ENCODE data around the gene CABS1. TPM values are rescaled to one million over a fixed set of nuclear protein-coding genes. Genes with fewer than 3 reads are reported as not detected.

The CABS1 gene
- total and polyA plus RNA-seq, 2 of the 8 experiments (the other 6 are each of a cell fraction or from before 2014, with no cell fraction given) = 0.03 TPM; not detected in 1

DNA sequence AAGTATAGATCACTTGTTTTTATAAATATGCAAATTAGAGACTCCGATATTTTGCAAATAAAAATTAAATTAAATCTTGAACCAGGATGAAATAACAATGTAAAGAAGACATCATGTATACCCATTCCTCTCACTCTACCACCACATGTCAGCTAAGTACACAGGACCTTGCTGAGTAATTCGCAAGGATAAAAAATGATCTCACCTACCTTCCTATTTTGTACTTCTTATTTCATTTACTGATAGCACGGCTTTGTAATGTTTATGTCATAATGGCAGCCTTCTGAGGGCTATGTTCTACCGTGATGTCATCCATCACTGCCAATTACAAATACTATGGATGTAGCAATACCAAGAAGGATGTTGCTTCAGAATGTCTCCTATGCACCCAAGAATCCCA lies 37.2 kb downstream of the CABS1 start:
- POLR2A ChIA-PET (ENCODE audit: partially characterized antibody) = no interaction called here
- no peak for TF ChIP-seq CHD7 (IDR thresholded peaks at IDR 0.05; ENCODE audit: insufficient replicate concordance, low read length)

More for the DNA sequence above, 37.2 kb downstream of the CABS1 start:
- no peak overlapping the region for H2AK5ac ChIP-seq (ENCODE audit: low read depth, low read length)
- H3K27me3 ChIP-seq (replicated peaks in 1 of 4; ENCODE audit: control insufficient read depth in 3 of 4, extremely low read depth in 1 of 4, insufficient read depth in 3 of 4, low read length in 3 of 4) = no peaks in the 10 kb centered on the region
- no peak overlapping the region for H2AFZ ChIP-seq (ENCODE audit: low read length)
- 92% methylated on average over 4 of the region's 4 CpGs; no CpG with 5 or more reads in 1 of the 2 experiments for WGBS, 2 experiments (ENCODE audit: extremely low coverage in 1 of 2, insufficient coverage in 1 of 2, insufficient read length in 1 of 2, insufficient replicate concordance in 2 of 2, low coverage in 1 of 2, low lambda C conversion rate in 2 of 2, missing lambda C conversion rate in 1 of 2)
- H3K79me2 ChIP-seq (ENCODE audit: control insufficient read depth in 1 of 2, insufficient read depth in 2 of 2, low read length in 2 of 2) = no peaks in the 10 kb centered on the region
- H3K56ac ChIP-seq (replicated peaks; ENCODE audit: insufficient read length, low read depth, low read length) = no peak overlapping the region
- H3K23me2 ChIP-seq (ENCODE audit: low read depth, low read length) = no peaks in the 10 kb centered on the region
- no peaks in the 10 kb centered on the region for H3K79me1 ChIP-seq (ENCODE audit: low read depth, low read length)
- H4K91ac ChIP-seq (replicated peaks; ENCODE audit: insufficient read length, low read length) = no peak overlapping the region
- H2BK120ac ChIP-seq (replicated peaks; ENCODE audit: low read depth, low read length) = no peak overlapping the region
- no peak overlapping the region for H3K4me2 ChIP-seq (ENCODE audit: insufficient read depth in 1 of 2, low read depth in 2 of 2, low read length in 2 of 2)
- H3K27ac ChIP-seq (ENCODE audit: low read depth, low read length) = no peak overlapping the region
- no peak for DNase-seq (ENCODE audit: low read depth in 1 of 2, low spot score in 2 of 2)
- no peak overlapping the region for H3K9ac ChIP-seq (replicated peaks in 1 of 4; ENCODE audit: extremely low read depth in 1 of 4, low read depth in 3 of 4, low read length in 3 of 4)
- H3K4me1 ChIP-seq (replicated peaks in 1 of 4; ENCODE audit: control insufficient read depth in 3 of 4, insufficient read depth in 4 of 4, low read length in 3 of 4) = no peaks in the 10 kb centered on the region
- no peak overlapping the region for H2BK20ac ChIP-seq (ENCODE audit: low read length)
- no peaks in the 10 kb centered on the region for H3K36me3 ChIP-seq (ENCODE audit: control insufficient read depth in 2 of 4, insufficient read depth in 4 of 4, low read length in 3 of 4)
- CTCF ChIA-PET (ENCODE audit: partially characterized antibody) = no interaction called here
- H3K23ac ChIP-seq (ENCODE audit: insufficient read length) = no peak overlapping the region
- no peak overlapping the region for H3K14ac ChIP-seq (ENCODE audit: insufficient read length)
- H3K4me3 ChIP-seq (ENCODE audit: extremely low read depth in 1 of 4, insufficient read depth in 2 of 4, low read depth in 3 of 4, low read length in 4 of 4) = no peak overlapping the region
- no peak overlapping the region for H3K18ac ChIP-seq (ENCODE audit: extremely low read depth, low read length)
- H4K20me1 ChIP-seq (replicated peaks in 1 of 2; ENCODE audit: control insufficient read depth in 1 of 2, insufficient read depth in 2 of 2, low read length in 2 of 2) = no peaks in the 10 kb centered on the region
- no peak overlapping the region for H4K5ac ChIP-seq (ENCODE audit: insufficient read length, low read depth, low read length)
- H3K9me3 ChIP-seq (ENCODE audit: insufficient read depth in 2 of 2, low read depth in 1 of 2, low read length in 1 of 2) = no peaks in the 10 kb centered on the region
- H4K8ac ChIP-seq (ENCODE audit: extremely low read depth, insufficient read depth, low read length) = no peak overlapping the region
- no peak overlapping the region for H2BK5ac ChIP-seq (ENCODE audit: low read depth, low read length)
- H2BK12ac ChIP-seq (ENCODE audit: low read depth, low read length) = no peak overlapping the region
- FAIRE-seq = no peak
- no peak overlapping the region for H2BK15ac ChIP-seq (ENCODE audit: low read length)
- H3K4ac ChIP-seq (replicated peaks; ENCODE audit: insufficient read length, low read depth, low read length) = no peak overlapping the region
